Activated effector memory CD4-positive, alpha-beta T cell treated with Interleukin-2 at 50 U/mL for 16 hours (primary cell): ENCODE results near the gene RPS6KA5.
"Not testable (repeated sequence)": the region's sequence is repeated elsewhere in the genome, so short reads cannot be mapped to it uniquely, and the experiment has no call there.

Experiments
- DNase-seq: peaks from one replicate; pipeline ENCODE4 v3.0.0-alpha.2; 2020

Gene RPS6KA5

GRCh38 chr14:90980636-90981035 lies 79.8 kb downstream of the RPS6KA5 start:
- DNase-seq, result not testable (repeated sequence)

GRCh38 chr14:90979515-90979914 lies 80.9 kb downstream of the RPS6KA5 start:
- DNase-seq, result no peak

- no peak for DNase-seq
Observed at GRCh38 chr14:90976101-90976500, 84.3 kb downstream of the RPS6KA5 start.

GRCh38 chr14:90971687-90972086 lies 88.8 kb downstream of the RPS6KA5 start:
- no peak for DNase-seq

GRCh38 chr14:90970167-90970600 lies 90.3 kb downstream of the RPS6KA5 start:
- no peak for DNase-seq

GRCh38 chr14:90969531-90970166 lies 90.8 kb downstream of the RPS6KA5 start:
- DNase-seq, result no peak

GRCh38 chr14:90968025-90968424 lies 92.4 kb downstream of the RPS6KA5 start:
- no peak for DNase-seq

GRCh38 chr14:90966493-90966892 lies 93.9 kb downstream of the RPS6KA5 start:
- DNase-seq, result no peak

GRCh38 chr14:90965765-90966164 lies 94.7 kb downstream of the RPS6KA5 start:
- DNase-seq, result no peak

GRCh38 chr14:90963343-90963742 lies 97.1 kb downstream of the RPS6KA5 start:
- DNase-seq, result no peak

- DNase-seq, result no peak
Observed at GRCh38 chr14:90962505-90963109, 97.8 kb downstream of the RPS6KA5 start.

- DNase-seq, result no peak
Observed at GRCh38 chr14:90960818-90961217, 99.6 kb downstream of the RPS6KA5 start.

GRCh38 chr14:90959344-90959743 lies 101.1 kb downstream of the RPS6KA5 start:
- no peak for DNase-seq

GRCh38 chr14:90956273-90956672 lies 104.2 kb downstream of the RPS6KA5 start:
- DNase-seq, result no peak

GRCh38 chr14:90953643-90954042 lies 106.8 kb downstream of the RPS6KA5 start:
- DNase-seq, result not testable (repeated sequence)

- DNase-seq, result no peak
Observed at GRCh38 chr14:90943367-90943766, 117.1 kb downstream of the RPS6KA5 start.

GRCh38 chr14:90942511-90942910 lies 117.9 kb downstream of the RPS6KA5 start:
- DNase-seq, result no peak

GRCh38 chr14:90941706-90942105 lies 118.7 kb downstream of the RPS6KA5 start:
- DNase-seq, result no peak

- no peak for DNase-seq
Observed at GRCh38 chr14:90940318-90940962, 120.0 kb downstream of the RPS6KA5 start.

GRCh38 chr14:90939252-90939795 lies 121.1 kb downstream of the RPS6KA5 start:
- not testable (repeated sequence) for DNase-seq

GRCh38 chr14:90938615-90939014 lies 121.8 kb downstream of the RPS6KA5 start:
- DNase-seq, result no peak

- no peak for DNase-seq
Observed at GRCh38 chr14:90936757-90937440, 123.5 kb downstream of the RPS6KA5 start.

- DNase-seq, result no peak
Observed at GRCh38 chr14:90924621-90925340, 135.7 kb downstream of the RPS6KA5 start.
